Stimulated activated naive CD8-positive, alpha-beta T cell treated with anti-CD3 and anti-CD28 coated beads, Interleukin-15, amount 100 ng/mL, for 72 hours (primary cell): ENCODE results near the gene PDGFA.

ENCODE experiments used
- ATAC-seq: fragments of 150-1000 bp; cut with Tn5 transposase; 2 replicates; pipeline ENCODE4 v1.10.0; 2021; ENCODE audit warnings: mild to moderate bottlenecking, moderate library complexity
- DNase-seq, 2 donors: peaks; one replicate each; pipeline ENCODE4 v3.0.0; 2021 to 2022
- H3K27ac Mint-ChIP-seq, 2 donors: one replicate each; pipeline ENCODE4 v1.8.0; 2022; ENCODE audit warnings: mild to moderate bottlenecking in 2 of 2, mixed read lengths in 2 of 2, moderate library complexity in 2 of 2
- H3K27me3 Mint-ChIP-seq: one replicate; pipeline ENCODE4 v1.8.0; 2022; ENCODE audit warnings: mixed read lengths
- H3K4me1 Mint-ChIP-seq: one replicate; pipeline ENCODE4 v1.8.0; 2022; ENCODE audit warnings: mild to moderate bottlenecking, mixed read lengths
- H3K4me3 Mint-ChIP-seq, 2 donors: one replicate each; pipeline ENCODE4 v1.8.0; 2022; ENCODE audit warnings: mild to moderate bottlenecking in 2 of 2, mixed read lengths in 2 of 2, moderate library complexity in 1 of 2
- H3K9me3 Mint-ChIP-seq, 2 donors: one replicate each; pipeline ENCODE4 v1.8.0; 2022; ENCODE audit warnings: mixed read lengths in 2 of 2

Gene PDGFA

DNA sequence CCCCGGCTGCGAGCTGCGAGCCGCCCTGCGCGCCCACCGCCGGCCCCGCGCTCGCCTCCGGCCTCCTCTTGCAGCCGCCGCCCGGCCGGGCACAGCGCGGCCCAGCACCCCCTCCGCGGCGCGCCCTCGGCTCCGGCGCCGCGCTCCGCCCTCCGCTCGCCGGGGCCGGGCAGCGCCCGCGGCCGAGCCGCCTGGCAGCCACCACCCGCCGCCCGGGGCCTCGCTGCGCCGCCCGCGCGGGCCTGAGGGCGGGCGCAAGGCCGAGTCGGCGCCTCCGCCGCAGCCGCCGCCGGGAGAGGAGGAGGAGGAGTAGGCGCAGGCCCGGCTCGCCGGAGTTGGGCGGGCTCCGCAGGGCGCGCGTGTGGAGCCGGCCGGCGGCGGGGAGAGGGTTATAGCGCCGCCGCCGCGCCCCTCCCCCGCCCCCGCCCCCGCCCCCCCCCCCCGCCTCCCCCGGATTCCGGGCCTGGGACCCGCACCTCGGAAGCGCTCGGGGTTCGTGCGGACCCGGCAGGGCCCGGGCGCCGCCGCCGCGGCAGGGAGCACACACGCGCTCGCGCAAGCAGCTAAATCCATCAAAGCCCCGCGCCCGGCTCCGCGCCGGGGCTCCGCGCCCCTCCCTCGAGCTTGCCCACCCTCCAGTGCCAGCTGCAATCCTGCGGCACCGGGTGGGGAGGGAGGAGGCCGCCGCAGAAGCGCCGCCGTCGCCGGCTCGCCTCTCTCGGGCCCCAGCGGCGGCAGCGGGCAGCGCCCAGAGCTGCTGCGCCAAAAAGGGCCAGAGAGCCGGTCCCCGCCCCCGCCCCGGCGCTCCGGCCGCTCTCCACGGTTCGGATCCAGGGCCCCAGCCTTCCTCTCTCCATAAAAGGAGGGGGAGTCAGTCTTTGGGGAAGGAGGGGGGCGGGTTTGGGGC lies at the start of gene PDGFA:
PDGFA (minus strand) TSS at position 363 of the 907 bp plus-strand sequence. CDS start 845 bp downstream, outside the sequence.
- H3K4me1 Mint-ChIP-seq, result peaks cover 43% of the 10 kb centered on the region
- DNase-seq (peak; percentile 45 to 52), ATAC-seq (peak; percentile 34)
- no peaks in the 10 kb centered on the region for H3K9me3 Mint-ChIP-seq
- no peak within 1 kb of the TSS for H3K27ac Mint-ChIP-seq
- H3K4me3 Mint-ChIP-seq, result peak within 1 kb of the TSS; percentile 83 to 90
- peaks cover 72% of the 10 kb centered on the region for H3K27me3 Mint-ChIP-seq

GRCh38 chr7:568031-568951 lies 48.6 kb upstream of the PDGFA start:
- Mint-ChIP-seq H3K27ac (no peak overlapping the region), H3K4me3 (no peak overlapping the region), H3K4me1 (peaks cover 5% of the 10 kb centered on the region), H3K27me3 (no peaks in the 10 kb centered on the region), H3K9me3 (no peaks in the 10 kb centered on the region)
- DNase-seq, result no peak
- no peak for ATAC-seq

- Mint-ChIP-seq H3K9me3 (no peaks in the 10 kb centered on the region), H3K27ac (no peak overlapping the region), H3K27me3 (no peaks in the 10 kb centered on the region), H3K4me1 (peaks cover 12% of the 10 kb centered on the region), H3K4me3 (no peak overlapping the region)
- no peak for DNase-seq
- no peak for ATAC-seq
These were observed 47.7 kb upstream of the PDGFA start for GRCh38 chr7:567305-567883.

DNA sequence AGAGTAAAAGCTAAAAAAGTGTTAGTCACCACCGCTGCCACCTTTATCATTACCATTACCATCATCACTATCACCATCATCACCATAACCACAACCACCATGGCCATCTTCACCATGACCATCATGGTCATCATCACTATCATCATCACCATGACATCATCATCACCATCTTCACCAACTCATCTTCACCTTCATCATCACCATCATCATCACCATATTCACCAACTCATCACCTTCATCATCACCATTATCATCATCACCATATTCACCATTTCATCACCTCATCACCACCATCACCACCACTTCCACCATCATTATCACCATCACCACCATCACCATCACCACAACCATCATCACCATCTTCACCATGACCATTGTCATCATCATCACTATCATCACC lies 46.5 kb upstream of the PDGFA start:
- H3K9me3 Mint-ChIP-seq, result peaks cover 2% of the 10 kb centered on the region in 2 donors
- peaks cover 18% of the 10 kb centered on the region for H3K4me1 Mint-ChIP-seq
- H3K27me3 Mint-ChIP-seq, result no peaks in the 10 kb centered on the region
- no peak overlapping the region for H3K4me3 Mint-ChIP-seq
- DNase-seq (no peak), ATAC-seq (no peak)
- H3K27ac Mint-ChIP-seq, result no peak overlapping the region

GRCh38 chr7:564176-564865 lies 44.7 kb upstream of the PDGFA start:
- Mint-ChIP-seq H3K27ac (no peak overlapping the region), H3K9me3 (peaks cover 4 to 8% of the 10 kb centered on the region in 2 donors), H3K27me3 (no peaks in the 10 kb centered on the region), H3K4me3 (no peak overlapping the region), H3K4me1 (peaks cover 24% of the 10 kb centered on the region)
- DNase-seq, result no peak
- ATAC-seq, result no peak

- no peak for ATAC-seq
- no peak overlapping the region for H3K27ac Mint-ChIP-seq
- H3K4me1 Mint-ChIP-seq, result peaks cover 24% of the 10 kb centered on the region
- DNase-seq, result no peak
- peaks cover 4 to 8% of the 10 kb centered on the region in 2 donors for H3K9me3 Mint-ChIP-seq
- no peak overlapping the region for H3K4me3 Mint-ChIP-seq
- no peaks in the 10 kb centered on the region for H3K27me3 Mint-ChIP-seq
These were observed 44.1 kb upstream of the PDGFA start for GRCh38 chr7:563629-564170.

DNA sequence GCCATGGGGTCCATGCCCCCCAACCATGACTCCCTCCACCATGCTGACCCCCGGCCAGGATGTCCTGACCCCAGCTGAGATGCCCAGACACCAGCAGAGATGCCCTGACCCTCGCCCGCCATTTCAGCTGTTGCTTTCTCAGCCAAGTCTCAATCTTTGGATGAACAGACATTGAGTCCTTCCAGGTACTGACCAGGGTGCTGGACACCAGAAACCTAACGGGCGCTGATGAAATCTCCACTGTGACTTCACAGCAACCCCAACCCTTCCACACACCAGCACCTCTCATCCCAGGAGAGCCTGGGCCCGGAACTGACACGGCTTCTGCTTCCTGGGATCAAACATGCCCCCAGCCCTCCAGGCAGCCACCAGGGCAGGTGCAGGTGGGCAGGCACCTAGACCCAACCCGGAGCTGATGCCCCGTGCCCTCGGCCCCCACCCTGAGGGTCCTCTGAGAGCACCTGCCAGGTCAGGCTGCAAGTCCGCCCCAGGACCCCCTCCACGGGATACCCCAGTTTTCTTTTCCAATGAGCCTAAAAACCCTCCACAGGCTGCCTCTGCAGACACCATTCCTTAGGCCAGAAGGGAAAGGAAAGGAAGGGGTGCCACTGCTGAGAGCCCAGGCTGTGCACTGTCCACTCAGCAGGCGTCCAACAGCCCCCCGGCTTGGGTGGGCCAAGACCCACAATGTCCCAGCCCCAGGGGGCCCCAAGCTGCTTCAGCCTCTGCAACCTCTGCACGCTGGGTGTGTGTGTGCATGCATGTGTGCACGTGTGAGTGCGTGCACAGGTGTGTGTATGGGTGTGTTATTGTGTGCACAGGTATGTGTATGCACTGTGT lies 43.4 kb upstream of the PDGFA start:
- H3K27me3 Mint-ChIP-seq, result no peaks in the 10 kb centered on the region
- H3K27ac Mint-ChIP-seq, result peak overlapping the region in 1 of 2 donors; percentile 58
- H3K4me3 Mint-ChIP-seq, result no peak overlapping the region
- DNase-seq, result no peak
- H3K4me1 Mint-ChIP-seq, result peaks cover 24% of the 10 kb centered on the region
- peaks cover 4 to 8% of the 10 kb centered on the region in 2 donors for H3K9me3 Mint-ChIP-seq
- ATAC-seq, result no peak

DNA sequence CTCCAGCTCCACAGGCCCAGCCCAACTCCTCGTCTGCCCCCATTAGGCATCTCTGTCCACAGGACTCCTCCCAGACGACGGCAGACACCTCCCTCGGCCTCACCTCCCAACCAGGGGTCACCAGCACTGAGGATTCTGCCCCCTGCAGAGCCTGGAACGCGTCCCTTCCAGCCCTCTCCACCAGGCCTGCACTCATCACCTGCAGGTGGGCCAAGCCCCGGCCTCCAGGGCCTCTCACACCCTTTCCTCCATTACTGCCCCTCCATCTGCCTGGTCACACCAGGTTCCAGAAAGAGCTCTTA lies 42.7 kb upstream of the PDGFA start:
- Mint-ChIP-seq H3K9me3 (peaks cover 4 to 8% of the 10 kb centered on the region in 2 donors), H3K27ac (peak overlapping the region in 1 of 2 donors; percentile 58), H3K27me3 (no peaks in the 10 kb centered on the region), H3K4me1 (peaks cover 24% of the 10 kb centered on the region), H3K4me3 (no peak overlapping the region)
- DNase-seq, result no peak
- ATAC-seq, result no peak

DNA sequence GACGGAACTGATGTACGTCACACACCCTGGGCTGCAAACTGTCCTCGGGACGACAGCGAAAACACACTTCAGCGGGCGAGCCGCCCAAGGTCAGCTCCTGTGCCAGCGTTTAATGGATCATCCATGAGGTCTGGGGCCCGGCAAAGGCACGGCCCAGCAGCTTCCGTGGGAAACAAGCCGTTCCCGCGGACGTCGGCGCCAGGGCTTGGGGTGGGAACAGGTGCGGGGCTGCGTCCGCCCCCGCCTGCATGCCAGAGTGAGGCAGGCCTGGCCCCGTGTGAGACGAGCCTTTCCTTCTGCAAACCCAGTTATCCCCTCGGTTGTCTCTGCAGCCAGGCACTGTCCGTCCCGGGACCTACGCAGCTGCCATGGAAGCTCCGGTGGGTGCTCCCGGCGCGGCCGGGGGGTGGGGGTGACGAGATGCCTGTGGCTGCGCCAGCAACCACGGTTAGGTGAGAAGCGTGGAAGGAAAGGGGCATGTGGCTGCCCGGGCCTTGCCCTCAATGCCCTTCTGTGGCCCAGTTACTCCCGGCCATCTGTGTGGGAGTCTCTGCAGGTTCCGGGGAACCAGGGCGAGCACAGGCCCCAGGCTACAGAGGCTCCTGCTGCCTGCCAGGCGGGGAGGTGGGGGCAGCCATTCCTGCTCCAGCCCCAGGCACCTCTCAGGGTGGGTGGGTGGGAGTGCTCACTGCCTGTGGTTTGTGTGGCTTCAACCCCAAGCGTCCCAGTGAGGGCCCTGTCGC lies 42.2 kb upstream of the PDGFA start:
- Mint-ChIP-seq H3K4me1 (peaks cover 24% of the 10 kb centered on the region), H3K9me3 (peaks cover 4 to 8% of the 10 kb centered on the region in 2 donors), H3K27me3 (no peaks in the 10 kb centered on the region), H3K4me3 (no peak overlapping the region), H3K27ac (no peak overlapping the region)
- no peak for DNase-seq
- no peak for ATAC-seq

- Mint-ChIP-seq H3K27me3 (no peaks in the 10 kb centered on the region), H3K9me3 (peaks cover 4 to 8% of the 10 kb centered on the region in 2 donors), H3K27ac (peak overlapping the region in 1 of 2 donors; percentile 90), H3K4me3 (no peak overlapping the region), H3K4me1 (peaks cover 24% of the 10 kb centered on the region)
- DNase-seq (no peak), ATAC-seq (no peak)
These were observed 41.5 kb upstream of the PDGFA start for GRCh38 chr7:560966-561630.

- Mint-ChIP-seq H3K4me1 (peaks cover 24% of the 10 kb centered on the region), H3K27ac (no peak overlapping the region), H3K27me3 (no peaks in the 10 kb centered on the region), H3K4me3 (no peak overlapping the region), H3K9me3 (peaks cover 4 to 8% of the 10 kb centered on the region in 2 donors)
- ATAC-seq (no peak), DNase-seq (no peak)
These were observed 39.7 kb upstream of the PDGFA start for GRCh38 chr7:559396-559705.

- no peak for DNase-seq
These were observed 37.9 kb upstream of the PDGFA start for GRCh38 chr7:557558-557881.

DNA sequence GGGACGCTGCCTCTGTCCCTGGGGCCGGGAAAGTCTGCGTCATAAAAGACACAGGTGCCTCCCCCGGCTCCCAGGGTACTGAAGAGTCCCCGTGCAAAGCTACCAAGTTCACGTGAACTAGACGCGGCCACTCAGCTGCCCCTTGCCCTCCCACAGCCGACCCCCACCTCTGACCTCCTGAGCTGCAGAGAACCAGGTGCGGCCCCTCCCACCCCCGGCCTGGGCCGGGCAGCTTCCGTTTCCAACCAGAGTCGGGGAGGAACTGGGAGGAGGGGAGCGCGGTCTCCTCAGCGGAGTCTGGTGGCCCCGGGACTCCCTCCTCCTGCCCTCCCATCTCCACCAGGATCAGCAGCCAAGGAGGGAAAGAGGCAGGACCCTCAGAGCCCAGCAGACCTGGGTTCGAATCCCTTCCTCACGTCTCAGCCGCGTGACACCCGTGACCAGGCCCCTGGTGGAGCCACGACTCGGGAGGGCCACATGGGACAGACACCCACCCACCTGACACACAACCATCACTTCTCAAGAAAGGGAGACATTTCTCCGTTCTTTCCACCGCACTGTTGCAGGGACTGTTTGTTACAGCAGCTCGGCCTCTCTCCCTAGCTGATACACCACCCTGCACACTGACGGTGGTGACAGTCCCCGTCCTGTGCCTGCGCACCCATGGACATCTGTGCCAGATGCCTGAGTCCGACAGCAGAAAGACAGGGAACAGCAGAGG lies 37.4 kb upstream of the PDGFA start:
- DNase-seq (no peak), ATAC-seq (no peak)
- H3K9me3 Mint-ChIP-seq, result peaks cover 4 to 8% of the 10 kb centered on the region in 2 donors
- H3K27ac Mint-ChIP-seq, result no peak overlapping the region
- peaks cover 9% of the 10 kb centered on the region for H3K4me1 Mint-ChIP-seq
- no peak overlapping the region for H3K4me3 Mint-ChIP-seq
- no peaks in the 10 kb centered on the region for H3K27me3 Mint-ChIP-seq

More at GRCh38 chr7:557558-557881, 37.9 kb upstream of the PDGFA start:
- Mint-ChIP-seq H3K4me1 (peaks cover 13% of the 10 kb centered on the region), H3K27me3 (no peaks in the 10 kb centered on the region), H3K9me3 (peaks cover 4 to 8% of the 10 kb centered on the region in 2 donors), H3K27ac (no peak overlapping the region), H3K4me3 (no peak overlapping the region)
- ATAC-seq, result no peak
